ENCODE measurements around the gene NDFIP1.

GRCh38 chr5:142189813-142190212 is 81.2 kb downstream of the NDFIP1 start:
- TF ChIP-seq CTCF (optimal IDR thresholded peaks at IDR 0.05 in 1 of 3, IDR thresholded peaks at IDR 0.05 in 1 of 3, conservative IDR thresholded peaks at IDR 0.05 in 1 of 3; ENCODE audit: extremely low read depth in 1 of 3, insufficient read depth in 2 of 3, low read length in 3 of 3) (no peak), EZH2 (IDR thresholded peaks at IDR 0.05; ENCODE audit: low read length) (no peak)
